GM21723 (cell line): ENCODE measurements around the gene ENTPD7.
"Not testable (repeated sequence)": the region's sequence is repeated elsewhere in the genome, so short reads cannot be mapped to it uniquely, and the experiment has no call there.

ENCODE experiments used
- ATAC-seq: cut with Tn5 transposase; IDR thresholded peaks from one replicate; pipeline ENCODE4 v1.9.1; 2021; ENCODE audit warnings: mild to moderate bottlenecking, moderate library complexity; ENCODE audit not compliant: unreplicated experiment

The ENTPD7 gene

DNA sequence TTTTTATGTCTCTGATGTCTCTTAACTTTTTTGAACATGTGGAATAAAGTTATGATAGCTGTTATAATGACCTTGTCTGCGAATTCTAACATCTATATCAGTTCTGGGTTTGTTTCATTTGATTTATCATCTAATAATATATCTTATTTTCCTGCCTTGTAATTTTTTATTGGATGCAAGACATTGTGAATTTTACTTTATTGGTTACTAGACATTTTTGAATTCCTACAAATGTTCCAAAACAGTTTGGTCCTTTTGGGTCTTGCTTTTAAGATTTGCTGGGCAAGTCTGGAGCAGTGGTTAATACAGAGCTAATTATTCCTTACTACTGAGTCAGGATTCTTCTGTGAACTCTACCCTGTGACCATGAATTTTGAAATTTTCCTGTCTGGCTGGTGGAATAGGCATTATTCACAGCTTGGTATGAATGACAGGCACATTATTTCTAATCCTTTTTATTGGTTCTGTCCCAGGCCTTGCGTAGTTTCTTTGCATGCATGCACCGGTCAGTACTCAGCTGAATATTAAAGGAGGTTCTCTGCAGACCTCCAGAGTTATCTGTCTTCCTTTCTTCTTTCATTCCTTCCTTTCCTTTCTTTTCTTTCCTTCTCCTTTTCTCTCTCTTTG is 81.7 kb downstream of the ENTPD7 start:
- ATAC-seq: no peak

DNA sequence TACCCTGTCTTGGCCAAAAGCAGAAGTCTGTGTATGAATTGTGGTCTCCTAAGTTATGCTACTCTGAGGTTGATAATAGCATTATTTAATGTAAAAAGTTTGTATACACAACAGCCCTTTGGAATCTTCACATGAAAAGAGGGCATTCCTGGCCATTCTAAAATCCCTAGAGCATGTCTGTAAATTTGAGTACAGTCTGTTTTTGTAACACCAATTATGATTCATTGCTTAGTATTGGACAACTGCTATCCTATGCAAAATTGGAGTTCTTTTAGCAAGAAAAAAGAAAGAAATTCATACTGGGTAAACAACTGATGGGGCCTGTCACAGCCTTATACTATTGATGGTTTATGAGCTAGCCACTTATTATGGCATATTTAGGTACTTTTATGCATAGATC is 82.9 kb downstream of the ENTPD7 start:
- no peak for ATAC-seq

DNA sequence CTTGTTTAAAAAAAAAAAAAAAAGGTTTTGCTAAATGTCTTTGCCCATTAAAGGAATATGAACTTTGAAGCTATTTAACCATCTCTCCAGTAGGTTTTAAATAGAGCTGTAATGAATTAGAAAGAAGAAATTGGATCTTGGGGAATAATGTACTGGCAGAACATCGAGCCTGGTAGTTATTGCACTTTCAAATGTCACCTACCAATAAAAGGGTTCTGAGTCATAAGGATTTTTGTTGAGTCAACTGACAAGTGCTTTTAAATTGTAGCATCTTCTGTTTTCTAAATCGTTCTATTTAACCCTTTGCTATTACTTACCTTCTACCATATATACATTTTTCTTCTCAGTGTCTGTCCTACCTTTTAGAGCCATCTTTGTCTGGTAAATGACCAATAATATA is 83.4 kb downstream of the ENTPD7 start:
- no peak for ATAC-seq

DNA sequence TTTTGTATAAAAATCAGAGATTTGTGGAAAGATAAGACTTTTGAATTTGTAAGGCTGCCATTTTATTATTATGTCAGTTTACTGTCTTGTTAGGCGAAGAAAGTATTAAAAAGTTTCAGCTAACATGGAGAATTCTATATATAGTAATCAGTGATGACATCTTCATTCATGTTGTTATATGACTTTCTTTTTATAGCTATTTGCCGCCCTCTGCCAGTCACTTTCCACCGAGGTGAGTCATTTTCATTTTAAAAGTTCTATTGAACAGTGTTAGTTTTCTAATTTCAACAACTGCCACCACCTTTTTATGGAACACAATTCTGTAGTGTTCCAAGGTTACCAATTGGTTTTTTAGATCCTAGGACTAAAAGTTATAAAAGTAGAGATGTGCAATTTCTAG is 84.5 kb downstream of the ENTPD7 start:
- ATAC-seq: no peak

DNA sequence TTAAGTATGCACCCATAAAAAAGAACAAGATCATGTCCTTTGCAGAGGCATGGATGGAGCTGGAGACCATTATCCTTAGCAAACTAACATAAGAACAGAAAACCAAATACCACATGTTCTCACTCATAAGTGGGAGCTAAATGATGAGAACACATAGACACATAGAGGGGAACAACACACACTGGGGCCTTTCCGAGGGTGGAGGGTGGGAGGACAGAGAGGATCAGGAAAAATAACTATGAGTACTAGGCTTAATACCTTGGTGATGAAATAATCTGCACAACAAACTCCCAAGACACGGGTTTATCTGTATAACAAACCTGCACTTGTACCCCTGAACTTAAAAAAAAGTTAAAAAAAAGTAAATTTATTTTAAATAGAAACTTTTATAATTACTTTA is 86.9 kb downstream of the ENTPD7 start:
- ATAC-seq: not testable (repeated sequence)

DNA sequence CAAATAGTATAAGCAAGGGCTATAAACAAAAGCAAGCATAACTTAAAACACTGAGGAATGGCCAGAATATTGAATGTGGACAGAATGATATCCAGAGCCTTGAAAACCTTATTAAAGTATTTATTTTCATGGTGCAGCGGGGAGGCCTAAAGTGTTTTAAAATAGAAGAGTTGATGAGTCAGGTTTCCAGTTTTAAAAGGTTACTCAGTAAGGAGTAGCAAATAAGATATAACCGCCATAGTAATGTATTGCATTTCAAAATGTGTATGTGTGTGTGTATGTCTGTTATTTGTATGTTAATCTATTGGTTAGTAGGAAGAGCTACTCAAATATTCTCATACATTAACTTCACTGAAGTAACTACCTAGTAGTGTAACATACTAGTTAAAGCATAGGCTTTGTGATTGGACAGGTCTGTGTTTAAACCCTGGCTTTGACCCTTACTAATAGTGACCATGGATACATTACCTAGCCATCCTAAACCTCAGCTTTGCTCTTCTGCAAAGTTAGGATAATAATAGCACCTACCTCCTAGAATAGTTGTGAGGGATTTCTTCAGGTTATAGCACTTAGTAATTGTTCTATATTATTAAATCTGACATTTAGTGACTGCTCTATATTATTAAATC is 89.6 kb downstream of the ENTPD7 start:
- ATAC-seq: no peak

DNA sequence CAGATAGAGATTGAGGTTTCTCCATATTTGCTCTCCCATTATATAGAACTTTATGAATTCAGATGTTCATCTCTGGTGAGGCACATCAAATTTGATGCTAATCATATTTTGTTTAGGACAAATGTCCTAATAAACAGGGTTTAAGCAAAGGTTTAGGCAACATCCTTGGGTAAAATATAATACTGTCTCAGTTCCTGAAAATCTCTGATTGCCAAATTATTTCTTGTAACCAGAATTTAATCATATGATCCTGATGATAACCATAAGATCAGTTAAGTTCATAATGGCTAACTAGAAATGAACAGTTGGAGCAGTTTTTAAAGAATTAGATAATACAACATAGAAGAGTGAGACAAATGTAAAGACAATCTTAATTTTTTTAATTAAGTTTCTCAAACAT is 91.3 kb downstream of the ENTPD7 start:
- ATAC-seq: no peak

DNA sequence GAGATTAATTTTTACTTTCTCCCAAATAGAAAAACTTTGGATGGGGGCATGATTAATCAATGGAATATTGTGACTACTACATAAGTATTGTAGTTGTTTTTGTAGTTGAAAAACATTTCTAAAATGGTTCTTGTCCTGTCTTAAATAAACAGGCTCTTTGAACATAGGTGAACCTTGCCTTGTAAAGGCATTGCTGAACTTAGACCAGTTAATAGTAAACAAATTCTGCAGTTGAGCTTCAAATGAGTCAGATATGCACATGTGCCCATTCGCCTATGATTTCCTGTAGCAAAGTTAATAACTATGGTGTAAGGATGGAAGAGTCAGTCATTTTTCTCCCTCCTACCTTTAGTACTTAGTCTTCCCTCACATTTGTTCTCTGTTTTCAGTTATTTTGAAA is 95.4 kb downstream of the ENTPD7 start:
- no peak for ATAC-seq
